T-helper 22 cell (primary cell): ENCODE measurements around the gene PATE4.
"Not testable (repeated sequence)": the region's sequence is repeated elsewhere in the genome, so short reads cannot be mapped to it uniquely, and the experiment has no call there.

Source experiments
- DNase-seq: peaks from one replicate; pipeline ENCODE4 v3.0.0-alpha.2; 2020; ENCODE audit warnings: low read depth

PATE4 gene

GRCh38 chr11:125833016-125833415 lies at the start of gene PATE4:
Gene PATE4, plus strand, starts transcription at chr11:125833316. Its CDS starts 44 bp downstream, at chr11:125833360.
- no peak for DNase-seq

- no peak for DNase-seq
Observed at GRCh38 chr11:125784678-125785077, 48.4 kb upstream of the PATE4 start.

GRCh38 chr11:125787827-125788226 lies 45.3 kb upstream of the PATE4 start, which contains the start of gene PATE3:
Gene PATE3, plus strand, starts transcription at chr11:125788127. Its CDS starts 25 bp downstream, at chr11:125788152.
- DNase-seq: no peak

GRCh38 chr11:125790825-125791224 lies 42.3 kb upstream of the PATE4 start:
- no peak for DNase-seq

- no peak for DNase-seq
Observed at GRCh38 chr11:125797641-125798040, 35.5 kb upstream of the PATE4 start.

- no peak for DNase-seq
Observed at GRCh38 chr11:125799808-125800207, 33.3 kb upstream of the PATE4 start.

GRCh38 chr11:125802387-125802786 lies 30.7 kb upstream of the PATE4 start:
- no peak for DNase-seq

GRCh38 chr11:125807909-125808308 lies 25.2 kb upstream of the PATE4 start:
- DNase-seq: no peak

GRCh38 chr11:125835748-125836147 lies 2.6 kb downstream of the PATE4 start:
- DNase-seq: no peak

GRCh38 chr11:125842321-125842948 lies 9.3 kb downstream of the PATE4 start:
- no peak for DNase-seq

GRCh38 chr11:125846188-125846587 lies 13.1 kb downstream of the PATE4 start:
- no peak for DNase-seq

- not testable (repeated sequence) for DNase-seq
Observed at GRCh38 chr11:125857670-125858069, 24.6 kb downstream of the PATE4 start.

GRCh38 chr11:125862786-125863185 lies 29.7 kb downstream of the PATE4 start:
- DNase-seq: not testable (repeated sequence)

GRCh38 chr11:125865354-125865753 lies 32.2 kb downstream of the PATE4 start:
- not testable (repeated sequence) for DNase-seq

GRCh38 chr11:125869521-125869920 lies 36.4 kb downstream of the PATE4 start:
- no peak for DNase-seq

- DNase-seq: no peak
Observed at GRCh38 chr11:125871391-125872137, 38.4 kb downstream of the PATE4 start.

GRCh38 chr11:125872138-125872491 lies 39.0 kb downstream of the PATE4 start:
- DNase-seq: no peak

- DNase-seq: no peak
Observed at GRCh38 chr11:125873881-125874555, 40.9 kb downstream of the PATE4 start.

GRCh38 chr11:125874556-125875124 lies 41.5 kb downstream of the PATE4 start:
- DNase-seq: no peak

- DNase-seq: no peak
Observed at GRCh38 chr11:125881291-125881690, 48.2 kb downstream of the PATE4 start.

GRCh38 chr11:125883375-125883774 lies 50.3 kb downstream of the PATE4 start:
- no peak for DNase-seq

- peak; percentile 28 for DNase-seq
Observed at GRCh38 chr11:125886997-125887372, 53.9 kb downstream of the PATE4 start.
